ENCODE data around the gene RPS21. TPM values are rescaled to one million over a fixed set of nuclear protein-coding genes. Genes with fewer than 3 reads are reported as not detected.

Gene RPS21
- total and polyA plus RNA-seq, 4 donors: 222 to 4,827 (median 2,651) TPM

DNA sequence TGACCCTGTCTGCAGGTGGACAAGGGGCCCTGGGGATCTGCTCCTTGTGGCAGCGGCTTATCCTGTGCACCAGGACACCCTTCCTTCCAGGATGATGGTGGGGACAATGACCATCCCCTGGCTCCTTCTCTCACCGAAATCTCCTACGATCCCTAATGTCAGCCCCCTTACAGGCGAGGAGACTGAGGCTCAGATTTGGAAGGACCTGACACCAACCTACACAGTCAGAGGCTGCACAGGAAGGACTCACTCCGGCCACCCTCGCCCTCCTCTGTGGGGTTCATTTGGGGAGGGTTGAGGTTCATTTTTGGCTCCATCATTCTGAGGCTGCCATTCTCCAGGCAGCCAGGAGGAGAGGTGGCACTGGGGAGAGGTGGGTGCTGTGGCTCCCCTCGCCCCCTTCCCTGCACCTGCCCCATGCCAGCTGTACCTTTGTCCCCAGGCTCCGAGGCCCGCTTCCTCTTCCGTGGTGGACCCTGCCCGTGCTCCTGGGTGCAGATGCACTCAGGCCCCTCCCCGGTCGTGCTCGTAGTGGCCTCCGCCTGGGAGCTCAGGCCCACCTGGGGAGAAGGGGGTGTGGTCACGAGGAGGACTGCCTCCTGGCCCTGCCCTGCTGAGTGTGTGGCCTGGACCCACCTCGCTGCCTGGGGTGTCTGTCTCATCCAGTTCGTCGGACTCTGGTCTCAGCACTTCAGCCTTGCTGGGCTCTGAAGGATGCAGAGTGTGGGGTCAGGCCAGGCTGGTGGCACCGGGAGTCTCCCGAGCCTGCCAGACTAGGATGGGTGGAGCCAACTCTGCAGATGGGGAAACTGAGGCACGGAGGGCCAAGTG lies 25.5 kb downstream of the RPS21 start:
- Histone ChIP-seq H3K36me3 (ENCODE audit: control insufficient read depth in 4 of 4, insufficient read depth in 4 of 4, low read length in 4 of 4) (no peaks in the 10 kb centered on the region), H3K27ac (ENCODE audit: low read depth in 1 of 2, low read length in 1 of 2) (no peak overlapping the region), H3K4me3 (no peak overlapping the region), H3K27me3 (ENCODE audit: control insufficient read depth in 3 of 3, insufficient read depth in 3 of 3, low read length in 2 of 3) (no peaks in the 10 kb centered on the region), H3K9me3 (ENCODE audit: control insufficient read depth in 4 of 4, insufficient read depth in 3 of 4, low read length in 3 of 4) (no peaks in the 10 kb centered on the region), H3K4me1 (ENCODE audit: control insufficient read depth in 5 of 5, insufficient read depth in 5 of 5, low read length in 5 of 5) (peaks cover 0 to 25% (median 0%) of the 10 kb centered on the region in 5 donors), H3K9ac (ENCODE audit: insufficient read depth in 1 of 2, low read length in 2 of 2) (no peak overlapping the region)
- TF ChIP-seq, protein P1, sequence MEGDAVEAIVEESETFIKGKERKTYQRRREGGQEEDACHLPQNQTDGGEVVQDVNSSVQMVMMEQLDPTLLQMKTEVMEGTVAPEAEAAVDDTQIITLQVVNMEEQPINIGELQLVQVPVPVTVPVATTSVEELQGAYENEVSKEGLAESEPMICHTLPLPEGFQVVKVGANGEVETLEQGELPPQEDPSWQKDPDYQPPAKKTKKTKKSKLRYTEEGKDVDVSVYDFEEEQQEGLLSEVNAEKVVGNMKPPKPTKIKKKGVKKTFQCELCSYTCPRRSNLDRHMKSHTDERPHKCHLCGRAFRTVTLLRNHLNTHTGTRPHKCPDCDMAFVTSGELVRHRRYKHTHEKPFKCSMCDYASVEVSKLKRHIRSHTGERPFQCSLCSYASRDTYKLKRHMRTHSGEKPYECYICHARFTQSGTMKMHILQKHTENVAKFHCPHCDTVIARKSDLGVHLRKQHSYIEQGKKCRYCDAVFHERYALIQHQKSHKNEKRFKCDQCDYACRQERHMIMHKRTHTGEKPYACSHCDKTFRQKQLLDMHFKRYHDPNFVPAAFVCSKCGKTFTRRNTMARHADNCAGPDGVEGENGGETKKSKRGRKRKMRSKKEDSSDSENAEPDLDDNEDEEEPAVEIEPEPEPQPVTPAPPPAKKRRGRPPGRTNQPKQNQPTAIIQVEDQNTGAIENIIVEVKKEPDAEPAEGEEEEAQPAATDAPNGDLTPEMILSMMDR (IDR thresholded peaks at IDR 0.05; ENCODE audit: control extremely low read depth, extremely low read depth): no peak
- WGBS, 2 donors: 82 to 84% methylated on average over 22 of the region's 22 CpGs
- no peak for DNase-seq
- ATAC-seq (ENCODE audit: insufficient read depth, low FRiP score): no peak

DNA sequence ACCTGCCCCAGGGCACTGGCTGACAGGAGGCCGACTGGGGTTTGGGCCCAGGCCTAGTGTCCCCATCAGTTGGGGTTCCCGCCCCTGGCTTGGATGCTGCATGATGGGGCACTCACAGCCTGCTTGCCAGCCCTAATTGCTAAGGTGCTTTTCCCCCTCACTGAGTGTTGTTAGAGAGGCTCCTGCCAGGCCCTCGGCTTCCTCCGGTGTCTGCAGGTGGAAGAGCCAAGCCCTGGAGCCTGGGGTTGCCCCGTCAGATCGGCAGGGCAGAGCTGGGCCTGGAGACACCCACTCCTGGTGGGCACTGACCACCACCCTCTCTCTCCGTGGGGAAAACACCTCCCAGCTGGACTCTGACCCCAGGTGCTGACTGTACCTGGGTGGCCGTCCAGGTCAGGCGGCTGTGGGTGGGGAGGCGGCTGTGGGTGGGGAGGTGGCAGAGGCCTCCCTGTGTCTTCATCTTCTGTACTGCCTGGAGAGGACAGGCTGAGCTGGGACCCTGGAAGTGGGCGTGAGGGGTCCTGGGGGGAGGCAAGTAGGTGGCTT lies 26.2 kb downstream of the RPS21 start:
- WGBS, 2 donors: 92 to 95% methylated on average over 11 of the region's 11 CpGs
- no peaks in the 10 kb centered on the region for H3K36me3 ChIP-seq (ENCODE audit: control insufficient read depth in 4 of 4, insufficient read depth in 4 of 4, low read length in 4 of 4)
- H3K9me3 ChIP-seq (ENCODE audit: control insufficient read depth in 4 of 4, insufficient read depth in 3 of 4, low read length in 3 of 4): no peaks in the 10 kb centered on the region
- no peak overlapping the region for H3K4me3 ChIP-seq
- no peak overlapping the region for H3K9ac ChIP-seq (ENCODE audit: insufficient read depth in 1 of 2, low read length in 2 of 2)
- no peak for DNase-seq
- no peak for ATAC-seq (ENCODE audit: insufficient read depth, low FRiP score)
- TF ChIP-seq, protein P1 (IDR thresholded peaks at IDR 0.05; ENCODE audit: control extremely low read depth, extremely low read depth): no peak
- no peak overlapping the region for H3K27ac ChIP-seq (ENCODE audit: low read depth in 1 of 2, low read length in 1 of 2)
- H3K27me3 ChIP-seq (ENCODE audit: control insufficient read depth in 3 of 3, insufficient read depth in 3 of 3, low read length in 2 of 3): no peaks in the 10 kb centered on the region
- peaks cover 0 to 22% (median 0%) of the 10 kb centered on the region in 5 donors for H3K4me1 ChIP-seq (ENCODE audit: control insufficient read depth in 5 of 5, insufficient read depth in 5 of 5, low read length in 5 of 5)

DNA sequence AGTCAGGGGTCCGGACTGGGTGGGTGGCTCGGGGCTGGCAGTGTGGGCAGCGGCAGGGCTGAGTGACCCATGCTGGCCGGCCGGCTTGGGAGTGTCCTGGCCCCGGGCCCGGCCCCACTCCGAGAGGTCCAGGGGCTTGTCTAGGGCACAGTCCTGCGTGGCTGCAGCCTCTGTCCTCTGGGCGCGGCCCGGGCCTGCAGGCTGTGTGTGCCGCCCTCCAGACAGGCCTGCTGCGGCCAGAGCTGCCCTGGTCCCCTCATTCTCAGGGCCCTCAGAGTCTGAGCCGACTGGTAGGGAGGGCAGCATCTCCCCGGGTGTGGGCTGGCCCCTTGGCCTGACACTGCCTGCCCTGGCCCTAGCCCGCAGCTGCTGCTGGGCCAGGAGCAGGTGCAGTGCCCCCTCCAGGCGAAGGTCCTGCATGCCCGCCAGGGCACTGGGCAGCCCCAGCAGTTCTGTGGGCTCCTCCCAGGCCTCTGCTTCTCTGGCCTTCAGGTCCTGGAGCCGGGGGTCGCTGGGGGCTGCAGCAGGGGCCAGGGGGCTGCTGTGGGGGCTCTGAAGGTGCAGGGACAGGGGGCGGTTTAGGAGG lies 27.1 kb downstream of the RPS21 start:
- DNase-seq: no peak
- 85 to 90% methylated on average over 22 of the region's 22 CpGs for WGBS, 2 donors

More for the DNA sequence above, 27.1 kb downstream of the RPS21 start:
- Histone ChIP-seq H3K9me3 (ENCODE audit: control insufficient read depth in 4 of 4, insufficient read depth in 3 of 4, low read length in 3 of 4) (no peaks in the 10 kb centered on the region), H3K36me3 (ENCODE audit: control insufficient read depth in 4 of 4, insufficient read depth in 4 of 4, low read length in 4 of 4) (no peaks in the 10 kb centered on the region), H3K4me3 (no peak overlapping the region), H3K27ac (ENCODE audit: low read depth in 1 of 2, low read length in 1 of 2) (no peak overlapping the region), H3K9ac (ENCODE audit: insufficient read depth in 1 of 2, low read length in 2 of 2) (no peak overlapping the region), H3K4me1 (ENCODE audit: control insufficient read depth in 5 of 5, insufficient read depth in 5 of 5, low read length in 5 of 5) (peaks cover 0 to 14% (median 0%) of the 10 kb centered on the region in 5 donors), H3K27me3 (ENCODE audit: control insufficient read depth in 3 of 3, insufficient read depth in 3 of 3, low read length in 2 of 3) (no peaks in the 10 kb centered on the region)
- ATAC-seq (ENCODE audit: insufficient read depth, low FRiP score): no peak
- TF ChIP-seq, protein P1 (IDR thresholded peaks at IDR 0.05; ENCODE audit: control extremely low read depth, extremely low read depth): no peak
